HepG2 (cell line): ENCODE data around the gene DNAJC5. TPM values are rescaled to one million over a fixed set of nuclear protein-coding genes. Genes with fewer than 3 reads are reported as not detected.
A peak's percentile ranks its signal among the peaks of the same experiment; 100 is the strongest.

Experiments
- AGO2 ChIP-seq: fragments of 200-400 bp; formaldehyde crosslinking; optimal IDR thresholded peaks from 2 replicates; pipeline ENCODE3; 2017; ENCODE audit warnings: mild to moderate bottlenecking, low read depth, low read length, moderate library complexity
- KLF9 ChIP-seq: IDR thresholded peaks from 2 replicates; pipeline ENCODE4 v1.6.1; 2016; ENCODE audit warnings: low read depth
- NFE2 ChIP-seq: sonication (generic); formaldehyde crosslinking; IDR thresholded peaks from 2 replicates; pipeline ENCODE4 v1.4.0; 2020; ENCODE audit warnings: missing genetic modification reagents
- NR2F6 ChIP-seq, 2 experiments: IDR thresholded peaks; 2 replicates each; pipeline ENCODE4 v1.6.1; 2016; ENCODE audit warnings: antibody characterized with exemption in 1 of 2, mild to moderate bottlenecking in 1 of 2
- REST ChIP-seq, 2 experiments: IDR thresholded peaks; 2 replicates each; pipeline ENCODE4 v1.6.1; 2011 to 2012; ENCODE audit warnings: low read length in 2 of 2, borderline replicate concordance in 1 of 2, low read depth in 1 of 2, mild to moderate bottlenecking in 1 of 2, moderate library complexity in 1 of 2
- TP53 ChIP-seq: sonication (generic); formaldehyde crosslinking; conservative IDR thresholded peaks from 2 replicates; pipeline ENCODE4 v1.4.0; 2020; ENCODE audit warnings: missing genetic modification reagents
- ZNF180 ChIP-seq: sonication (generic); formaldehyde crosslinking; IDR thresholded peaks from 2 replicates; pipeline ENCODE4 v1.4.0; 2020; ENCODE audit warnings: low read depth, missing genetic modification reagents, borderline replicate concordance
- ZNF335 ChIP-seq: sonication (generic); formaldehyde crosslinking; IDR thresholded peaks from 2 replicates; pipeline ENCODE4 v1.4.0; 2020; ENCODE audit warnings: missing genetic modification reagents
- ZNF496 ChIP-seq: sonication (generic); formaldehyde crosslinking; IDR thresholded peaks from 2 replicates; pipeline ENCODE4 v1.8.1; 2023; ENCODE audit warnings: mild to moderate bottlenecking, moderate library complexity, missing genetic modification reagents; ENCODE audit not compliant: insufficient replicate concordance
- polyA plus RNA-seq, 8 experiments: library from polyadenylated mRNA; depleted of rRNA in 3 of 8; stranded (reverse) in 7 of 8; unstranded in 1 of 8; fragments of >200 nt; fragmentation: Illumina TruSeq in 4 of 8; extraction: Trizol in 4 of 8; gene quantifications; 2 replicates each; pipeline versions ENCODE4 v1.2.1 to v1.2.3, GENCODE V29; 2011 to 2016; ENCODE audit warnings: low read depth in 4 of 8, missing spikeins in 1 of 8, mixed read lengths in 1 of 8; ENCODE audit not compliant: insufficient read depth in 1 of 8
- total RNA-seq, 5 experiments: library from RNA; depleted of rRNA; stranded (reverse); fragments of >200 nt; fragmentation: Illumina TruSeq; extraction: Trizol; gene quantifications; 2 replicates each; pipeline ENCODE4 v1.2.3, GENCODE V29; 2016; ENCODE audit warnings: low read depth in 1 of 5
- TF ChIP-seq, protein P1 (sequence below): sonication (generic); formaldehyde crosslinking; IDR thresholded peaks from 2 replicates; pipeline ENCODE4 v1.5.0; 2020; ENCODE audit warnings: missing genetic modification reagents, mild to moderate bottlenecking, borderline replicate concordance
- TF ChIP-seq, protein P2 (sequence below): sonication (generic); formaldehyde crosslinking; IDR thresholded peaks from 2 replicates; pipeline ENCODE4 v1.4.0; 2020; ENCODE audit warnings: missing genetic modification reagents
- TF ChIP-seq, protein P3 (sequence below): sonication (generic); formaldehyde crosslinking; IDR thresholded peaks from 2 replicates; pipeline ENCODE4 v1.8.0; 2022; ENCODE audit warnings: mild to moderate bottlenecking, missing genetic modification reagents, borderline replicate concordance
- TF ChIP-seq, protein P4 (sequence below): sonication (generic); formaldehyde crosslinking; IDR thresholded peaks from 2 replicates; pipeline ENCODE4 v1.4.0; 2020; ENCODE audit warnings: mild to moderate bottlenecking, missing genetic modification reagents, borderline replicate concordance

Gene DNAJC5
- total and polyA plus RNA-seq, 2 of the 13 experiments (the other 11 are each of a cell fraction or from before 2014, with no cell fraction given) = 42.8 to 64.5 TPM

DNA sequence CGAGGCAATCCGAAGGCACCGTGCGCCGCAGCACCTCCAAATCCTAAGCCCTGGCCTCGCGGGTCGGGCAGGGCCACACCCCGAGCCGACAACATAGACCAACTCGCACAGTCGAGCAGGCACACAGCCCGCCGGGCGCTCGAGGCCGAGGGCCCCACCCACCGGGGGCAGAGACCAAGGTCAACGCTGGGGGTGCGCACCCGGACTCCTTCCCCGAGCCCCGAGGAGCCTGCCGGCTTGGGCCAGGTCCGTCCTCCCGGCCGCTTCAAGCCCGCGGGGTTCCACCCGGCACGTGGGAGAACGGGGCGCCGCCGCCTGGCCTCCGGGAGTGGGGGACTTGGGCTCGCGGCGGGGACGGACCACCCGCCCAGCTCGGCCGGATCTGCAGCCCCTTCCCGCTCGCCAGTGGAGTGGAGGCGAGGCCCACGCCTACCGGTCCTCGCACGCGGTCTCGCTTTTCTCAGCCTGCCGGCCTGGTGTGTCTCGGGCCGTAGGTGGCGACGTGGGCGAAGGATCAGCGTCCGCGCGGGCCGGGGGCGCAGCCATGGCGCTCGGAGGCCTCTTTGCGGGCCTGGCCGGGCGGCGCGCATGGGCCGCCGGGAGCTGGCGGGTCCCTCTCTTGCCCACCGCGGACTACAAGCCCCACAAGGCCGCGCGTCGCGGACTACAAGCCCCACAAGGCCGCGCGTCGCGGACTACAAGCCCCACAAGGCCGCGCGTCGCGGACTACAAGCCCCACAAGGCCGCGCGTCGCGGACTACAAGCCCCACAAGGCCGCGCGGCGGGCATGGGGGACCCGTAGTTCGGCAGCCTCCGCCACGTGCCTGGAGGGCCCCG, 61.1 kb downstream of the DNAJC5 start, which contains the start of gene UCKL1 (continued):
- TF ChIP-seq REST (IDR thresholded peaks at IDR 0.05; ENCODE audit: borderline replicate concordance in 1 of 2, low read depth in 1 of 2, low read length in 2 of 2) (peak in 1 of 2 experiments; percentile 65; a peak in 2 of 4 replicates), ZNF180 (peak; percentile 94), AGO2 (peak; percentile 100), TP53 (peak; percentile 91), ZNF335 (peak; percentile 65; the same call in 1 of the 2 replicates), ZNF496 (CRISPR knock-in tag) (no peak), NFE2 (CRISPR knock-in tag) (no peak; the same call in 1 of the 2 replicates), KLF9 (CRISPR knock-in tag) (peak; percentile 96), NR2F6 (IDR thresholded peaks at IDR 0.05) (peak; percentile 60; the same call in 1 of the 2 replicates), NR2F6 (CRISPR knock-in tag; IDR thresholded peaks at IDR 0.05) (peak; percentile 84)
- TF ChIP-seq, protein P1, sequence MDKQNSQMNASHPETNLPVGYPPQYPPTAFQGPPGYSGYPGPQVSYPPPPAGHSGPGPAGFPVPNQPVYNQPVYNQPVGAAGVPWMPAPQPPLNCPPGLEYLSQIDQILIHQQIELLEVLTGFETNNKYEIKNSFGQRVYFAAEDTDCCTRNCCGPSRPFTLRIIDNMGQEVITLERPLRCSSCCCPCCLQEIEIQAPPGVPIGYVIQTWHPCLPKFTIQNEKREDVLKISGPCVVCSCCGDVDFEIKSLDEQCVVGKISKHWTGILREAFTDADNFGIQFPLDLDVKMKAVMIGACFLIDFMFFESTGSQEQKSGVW = peak; percentile 47; the same call in 1 of the 2 replicates
- TF ChIP-seq, protein P2, sequence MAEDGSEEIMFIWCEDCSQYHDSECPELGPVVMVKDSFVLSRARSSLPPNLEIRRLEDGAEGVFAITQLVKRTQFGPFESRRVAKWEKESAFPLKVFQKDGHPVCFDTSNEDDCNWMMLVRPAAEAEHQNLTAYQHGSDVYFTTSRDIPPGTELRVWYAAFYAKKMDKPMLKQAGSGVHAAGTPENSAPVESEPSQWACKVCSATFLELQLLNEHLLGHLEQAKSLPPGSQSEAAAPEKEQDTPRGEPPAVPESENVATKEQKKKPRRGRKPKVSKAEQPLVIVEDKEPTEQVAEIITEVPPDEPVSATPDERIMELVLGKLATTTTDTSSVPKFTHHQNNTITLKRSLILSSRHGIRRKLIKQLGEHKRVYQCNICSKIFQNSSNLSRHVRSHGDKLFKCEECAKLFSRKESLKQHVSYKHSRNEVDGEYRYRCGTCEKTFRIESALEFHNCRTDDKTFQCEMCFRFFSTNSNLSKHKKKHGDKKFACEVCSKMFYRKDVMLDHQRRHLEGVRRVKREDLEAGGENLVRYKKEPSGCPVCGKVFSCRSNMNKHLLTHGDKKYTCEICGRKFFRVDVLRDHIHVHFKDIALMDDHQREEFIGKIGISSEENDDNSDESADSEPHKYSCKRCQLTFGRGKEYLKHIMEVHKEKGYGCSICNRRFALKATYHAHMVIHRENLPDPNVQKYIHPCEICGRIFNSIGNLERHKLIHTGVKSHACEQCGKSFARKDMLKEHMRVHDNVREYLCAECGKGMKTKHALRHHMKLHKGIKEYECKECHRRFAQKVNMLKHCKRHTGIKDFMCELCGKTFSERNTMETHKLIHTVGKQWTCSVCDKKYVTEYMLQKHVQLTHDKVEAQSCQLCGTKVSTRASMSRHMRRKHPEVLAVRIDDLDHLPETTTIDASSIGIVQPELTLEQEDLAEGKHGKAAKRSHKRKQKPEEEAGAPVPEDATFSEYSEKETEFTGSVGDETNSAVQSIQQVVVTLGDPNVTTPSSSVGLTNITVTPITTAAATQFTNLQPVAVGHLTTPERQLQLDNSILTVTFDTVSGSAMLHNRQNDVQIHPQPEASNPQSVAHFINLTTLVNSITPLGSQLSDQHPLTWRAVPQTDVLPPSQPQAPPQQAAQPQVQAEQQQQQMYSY = peak; percentile 84
- TF ChIP-seq, protein P3, sequence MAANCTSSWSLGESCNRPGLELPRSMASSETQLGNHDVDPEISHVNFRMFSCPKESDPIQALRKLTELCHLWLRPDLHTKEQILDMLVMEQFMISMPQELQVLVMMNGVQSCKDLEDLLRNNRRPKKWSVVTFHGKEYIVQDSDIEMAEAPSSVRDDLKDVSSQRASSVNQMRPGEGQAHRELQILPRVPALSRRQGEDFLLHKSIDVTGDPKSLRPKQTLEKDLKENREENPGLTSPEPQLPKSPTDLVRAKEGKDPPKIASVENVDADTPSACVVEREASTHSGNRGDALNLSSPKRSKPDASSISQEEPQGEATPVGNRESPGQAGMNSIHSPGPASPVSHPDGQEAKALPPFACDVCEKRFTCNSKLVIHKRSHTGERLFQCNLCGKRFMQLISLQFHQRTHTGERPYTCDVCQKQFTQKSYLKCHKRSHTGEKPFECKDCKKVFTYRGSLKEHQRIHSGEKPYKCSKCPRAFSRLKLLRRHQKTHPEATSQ (CRISPR knock-in tag) = peak; percentile 89
- TF ChIP-seq, protein P4, sequence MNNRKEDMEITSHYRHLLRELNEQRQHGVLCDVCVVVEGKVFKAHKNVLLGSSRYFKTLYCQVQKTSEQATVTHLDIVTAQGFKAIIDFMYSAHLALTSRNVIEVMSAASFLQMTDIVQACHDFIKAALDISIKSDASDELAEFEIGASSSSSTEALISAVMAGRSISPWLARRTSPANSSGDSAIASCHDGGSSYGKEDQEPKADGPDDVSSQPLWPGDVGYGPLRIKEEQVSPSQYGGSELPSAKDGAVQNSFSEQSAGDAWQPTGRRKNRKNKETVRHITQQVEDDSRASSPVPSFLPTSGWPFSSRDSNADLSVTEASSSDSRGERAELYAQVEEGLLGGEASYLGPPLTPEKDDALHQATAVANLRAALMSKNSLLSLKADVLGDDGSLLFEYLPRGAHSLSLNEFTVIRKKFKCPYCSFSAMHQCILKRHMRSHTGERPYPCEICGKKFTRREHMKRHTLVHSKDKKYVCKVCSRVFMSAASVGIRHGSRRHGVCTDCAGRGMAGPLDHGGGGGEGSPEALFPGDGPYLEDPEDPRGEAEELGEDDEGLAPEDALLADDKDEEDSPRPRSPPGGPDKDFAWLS (CRISPR knock-in tag) = peak; percentile 99
